Measurements from ENCODE around the gene RPS3.
"Not testable (repeated sequence)": the region's sequence is repeated elsewhere in the genome, so short reads cannot be mapped to it uniquely, and the experiment has no call there.

RPS3 gene

GRCh38 chr11:75394085-75394840, 5.1 kb upstream of the RPS3 start:
- Histone ChIP-seq H3K36me3 (no peaks in the 10 kb centered on the region), H3K4me1 (peaks cover 32% of the 10 kb centered on the region), H3K4me3 (no peak overlapping the region), H3K9me3 (no peaks in the 10 kb centered on the region), H3K4me2 (peak overlapping the region; percentile 40; the same call in 1 of the 2 replicates), H3K9ac (no peak overlapping the region; the same call in 1 of the 2 replicates), H3K27ac (0 out of 2 replicates have a peak overlapping the region, but pooled peaks have one; percentile 12), H4K20me1 (no peaks in the 10 kb centered on the region), H3K27me3 (no peaks in the 10 kb centered on the region)
- no peak for TF ChIP-seq Cebpa-rat (IDR thresholded peaks at IDR 0.05)

DNA sequence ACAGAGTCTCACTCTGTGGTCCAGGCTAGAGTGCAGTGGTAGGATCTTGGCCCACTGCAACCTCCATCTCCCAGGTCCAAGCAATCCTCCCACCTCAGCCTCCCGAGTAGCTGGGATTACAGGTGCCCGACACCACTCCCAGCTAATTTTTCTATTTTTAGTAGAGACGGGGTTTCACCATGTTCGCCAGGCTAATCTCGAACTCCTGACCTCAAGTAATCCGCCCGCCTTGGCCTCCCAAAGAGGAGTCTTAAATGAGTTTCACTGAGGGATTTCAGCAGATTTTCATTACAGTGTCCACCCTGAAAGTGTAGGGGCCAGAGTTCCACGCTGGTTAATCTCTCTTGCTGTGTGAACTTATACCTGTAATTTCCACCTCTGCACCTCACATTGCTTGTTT, 412 bp upstream of the RPS3 start:
- peak overlapping the region; percentile 97 for H3K27ac ChIP-seq
- no peak overlapping the region for H3K9ac ChIP-seq
- H3K36me3 ChIP-seq, result peaks cover 36% of the 10 kb centered on the region
- TF ChIP-seq Cebpa-rat (IDR thresholded peaks at IDR 0.05), result no peak
- no peaks in the 10 kb centered on the region for H3K27me3 ChIP-seq
- no peaks in the 10 kb centered on the region for H3K9me3 ChIP-seq
- H3K4me3 ChIP-seq, result peak overlapping the region; percentile 36; the same call in 1 of the 2 replicates
- peaks cover 44% of the 10 kb centered on the region for H4K20me1 ChIP-seq
- peak overlapping the region; percentile 87 for H3K4me2 ChIP-seq
- H3K4me1 ChIP-seq, result peaks cover 67% of the 10 kb centered on the region

DNA sequence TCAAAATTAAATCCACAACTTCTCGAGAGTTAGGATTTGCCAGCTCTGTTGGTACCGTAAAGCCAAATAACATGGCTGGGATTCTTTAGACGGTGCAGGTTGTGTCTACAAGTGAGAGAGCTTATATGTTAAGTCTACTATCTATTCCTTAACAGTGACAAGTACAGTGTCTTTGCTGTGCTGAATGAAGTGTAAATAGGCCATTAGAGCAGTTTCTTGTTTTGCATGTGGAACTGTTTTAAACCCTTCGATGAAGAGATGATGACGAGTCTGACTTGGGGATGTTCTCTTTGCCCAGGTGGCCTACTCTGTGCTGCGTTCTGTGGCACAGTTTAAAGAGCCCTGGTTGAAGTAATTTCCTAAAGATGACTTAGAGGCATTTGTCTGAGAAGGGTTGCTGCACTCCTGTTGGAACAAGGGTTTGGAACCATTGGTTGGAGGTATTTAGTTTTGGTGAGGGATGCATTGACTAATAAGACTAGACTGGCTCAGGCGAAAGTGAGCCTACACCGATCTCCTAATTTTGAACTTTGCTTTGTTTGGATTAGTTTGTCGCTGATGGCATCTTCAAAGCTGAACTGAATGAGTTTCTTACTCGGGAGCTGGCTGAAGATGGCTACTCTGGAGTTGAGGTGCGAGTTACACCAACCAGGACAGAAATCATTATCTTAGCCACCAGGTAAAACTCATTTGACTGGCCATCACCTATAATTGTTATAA, 988 bp downstream of the RPS3 start:
- peak overlapping the region; percentile 84 for H3K4me3 ChIP-seq
- no peaks in the 10 kb centered on the region for H3K27me3 ChIP-seq
- peaks cover 50% of the 10 kb centered on the region for H3K36me3 ChIP-seq
- H3K9me3 ChIP-seq, result no peaks in the 10 kb centered on the region
- H3K27ac ChIP-seq, result peak overlapping the region; percentile 97
- TF ChIP-seq Cebpa-rat (IDR thresholded peaks at IDR 0.05), result no peak
- H3K9ac ChIP-seq, result peak overlapping the region; percentile 98
- peaks cover 58% of the 10 kb centered on the region for H4K20me1 ChIP-seq
- peak overlapping the region; percentile 86 for H3K4me2 ChIP-seq
- H3K4me1 ChIP-seq, result peaks cover 67% of the 10 kb centered on the region

DNA sequence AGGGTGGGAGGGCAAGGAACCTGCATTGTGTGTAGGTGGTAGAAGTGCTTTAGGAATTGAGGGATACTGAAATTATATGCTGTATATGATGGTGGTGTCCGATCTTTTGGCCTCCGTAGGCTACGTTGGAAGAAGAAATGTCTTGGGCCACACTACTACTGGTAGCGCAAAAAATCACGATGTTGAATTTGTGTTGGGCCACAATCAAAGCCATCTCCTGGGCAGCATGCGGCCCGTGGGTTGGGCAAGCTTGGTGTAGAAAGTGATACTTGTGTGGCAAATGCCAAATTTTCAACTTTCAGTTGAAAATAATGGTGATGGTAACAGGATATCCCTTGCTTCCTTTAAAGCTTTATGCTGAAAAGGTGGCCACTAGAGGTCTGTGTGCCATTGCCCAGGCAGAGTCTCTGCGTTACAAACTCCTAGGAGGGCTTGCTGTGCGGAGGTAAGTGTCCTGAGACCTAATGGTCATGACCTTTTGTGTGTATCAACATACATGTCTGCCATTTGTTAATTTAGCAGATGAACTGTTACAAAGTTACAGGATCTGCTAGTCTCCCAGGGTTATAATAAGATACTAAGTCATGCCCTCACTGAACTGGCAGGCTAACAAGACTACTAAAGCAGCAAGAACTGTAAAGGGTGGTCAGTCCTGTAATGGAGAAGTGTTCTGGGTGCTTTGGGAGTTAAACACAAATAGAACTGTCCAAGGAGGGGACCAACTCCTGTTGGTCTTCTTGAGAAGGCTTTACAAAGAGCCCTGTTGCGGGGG, 2.9 kb downstream of the RPS3 start:
- Histone ChIP-seq H3K9me3 (no peaks in the 10 kb centered on the region), H3K9ac (peak overlapping the region; percentile 98; the same call in 1 of the 2 replicates), H3K4me3 (peak overlapping the region; percentile 84), H3K27me3 (no peaks in the 10 kb centered on the region), H3K4me1 (peaks cover 59% of the 10 kb centered on the region), H3K27ac (peak overlapping the region; percentile 11; the same call in 1 of the 2 replicates), H3K36me3 (peaks cover 69% of the 10 kb centered on the region), H3K4me2 (peak overlapping the region; percentile 86), H4K20me1 (peaks cover 77% of the 10 kb centered on the region)
- TF ChIP-seq Cebpa-rat (IDR thresholded peaks at IDR 0.05), result no peak

- Histone ChIP-seq H3K4me3 (peak overlapping the region; percentile 84; the same call in 1 of the 2 replicates), H3K9me3 (no peaks in the 10 kb centered on the region), H4K20me1 (peaks cover 86% of the 10 kb centered on the region), H3K27ac (peak overlapping the region; percentile 11; the same call in 1 of the 2 replicates), H3K36me3 (peaks cover 78% of the 10 kb centered on the region), H3K27me3 (no peaks in the 10 kb centered on the region), H3K9ac (peak overlapping the region; percentile 98; the same call in 1 of the 2 replicates), H3K4me2 (peak overlapping the region; percentile 86), H3K4me1 (peaks cover 56% of the 10 kb centered on the region)
- no peak for TF ChIP-seq Cebpa-rat (IDR thresholded peaks at IDR 0.05)
Observed at GRCh38 chr11:75403037-75403436, 3.7 kb downstream of the RPS3 start.

- Histone ChIP-seq H3K27ac (no peak overlapping the region), H3K4me3 (no peak overlapping the region), H3K36me3 (peaks cover 88% of the 10 kb centered on the region)
Observed at GRCh38 chr11:75403983-75404658, 4.8 kb downstream of the RPS3 start.

GRCh38 chr11:75406338-75406777, 7.0 kb downstream of the RPS3 start:
- Histone ChIP-seq H4K20me1 (peaks cover 85% of the 10 kb centered on the region), H3K4me2 (no peak overlapping the region), H3K36me3 (peaks cover 85% of the 10 kb centered on the region), H3K9me3 (no peaks in the 10 kb centered on the region), H3K27ac (no peak overlapping the region; the same call in 1 of the 2 replicates), H3K9ac (no peak overlapping the region), H3K4me3 (no peak overlapping the region), H3K4me1 (peaks cover 35% of the 10 kb centered on the region), H3K27me3 (no peaks in the 10 kb centered on the region)
- no peak for TF ChIP-seq Cebpa-rat (IDR thresholded peaks at IDR 0.05)

More at GRCh38 chr11:75403983-75404658, 4.8 kb downstream of the RPS3 start:
- no peak for TF ChIP-seq Cebpa-rat (IDR thresholded peaks at IDR 0.05)
- peaks cover 96% of the 10 kb centered on the region for H4K20me1 ChIP-seq
- no peak overlapping the region; the same call in 1 of the 2 replicates for H3K9ac ChIP-seq
- peaks cover 45% of the 10 kb centered on the region for H3K4me1 ChIP-seq
- no peak overlapping the region for H3K4me2 ChIP-seq
- H3K27me3 ChIP-seq, result no peaks in the 10 kb centered on the region
- no peaks in the 10 kb centered on the region for H3K9me3 ChIP-seq

GRCh38 chr11:75408957-75409219, 9.6 kb downstream of the RPS3 start:
- Histone ChIP-seq H3K36me3 (peaks cover 85% of the 10 kb centered on the region), H3K4me1 (peaks cover 10% of the 10 kb centered on the region; the same call in 1 of the 2 replicates), H3K27me3 (no peaks in the 10 kb centered on the region), H3K9me3 (no peaks in the 10 kb centered on the region), H3K4me3 (no peak overlapping the region), H3K27ac (no peak overlapping the region), H3K4me2 (no peak overlapping the region), H4K20me1 (peaks cover 85% of the 10 kb centered on the region), H3K9ac (no peak overlapping the region)
- no peak for TF ChIP-seq Cebpa-rat (IDR thresholded peaks at IDR 0.05)

- not testable (repeated sequence) for H3K4me2 ChIP-seq, H3K4me3 ChIP-seq, H3K27ac ChIP-seq, H3K27me3 ChIP-seq, H3K9ac ChIP-seq, H3K9me3 ChIP-seq, H3K4me1 ChIP-seq
- H4K20me1 ChIP-seq, result peaks cover 85% of the 10 kb centered on the region
- peaks cover 85% of the 10 kb centered on the region for H3K36me3 ChIP-seq
Observed at GRCh38 chr11:75409971-75410370, 10.7 kb downstream of the RPS3 start.

DNA sequence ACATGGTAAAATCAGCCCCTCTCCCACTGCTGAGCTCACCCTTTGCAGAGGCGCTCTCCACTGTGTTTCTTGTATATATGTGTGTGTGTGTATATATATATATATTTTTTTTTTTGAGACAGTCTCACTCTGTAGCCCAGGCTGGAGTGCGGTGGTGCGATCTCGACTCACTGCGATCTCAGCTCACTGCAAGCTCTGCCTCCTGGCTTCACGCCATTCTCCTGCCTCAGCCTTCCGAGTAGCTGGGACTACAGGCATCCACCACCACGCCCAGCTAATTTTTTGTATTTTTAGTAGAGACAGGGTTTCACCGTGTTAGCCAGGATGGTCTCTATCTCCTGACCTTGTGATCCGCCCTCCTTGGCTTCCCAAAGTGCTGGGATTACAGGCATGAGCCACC, 13.8 kb downstream of the RPS3 start:
- not testable (repeated sequence) for H3K27me3 ChIP-seq, H3K4me2 ChIP-seq, H3K9ac ChIP-seq, H3K9me3 ChIP-seq, H3K4me1 ChIP-seq, H3K4me3 ChIP-seq, H3K27ac ChIP-seq
- Histone ChIP-seq H3K36me3 (peaks cover 85% of the 10 kb centered on the region), H4K20me1 (peaks cover 79% of the 10 kb centered on the region)

Data from BLaER1 (cell line).